HepG2 (cell line): Measurements from ENCODE around the gene COL9A2. TPM values are rescaled to one million over a fixed set of nuclear protein-coding genes. Genes with fewer than 3 reads are reported as not detected.

Experiments
- EHMT2 ChIP-seq: fragments of 200-600 bp; sonication (generic); IDR thresholded peaks from 2 replicates; pipeline ENCODE4 v1.7.0; 2017; ENCODE audit warnings: antibody characterized with exemption, low read depth, low read length, borderline replicate concordance
- HOXA3 ChIP-seq: sonication (generic); formaldehyde crosslinking; IDR thresholded peaks from 2 replicates; pipeline ENCODE4 v1.5.0; 2020; ENCODE audit warnings: missing genetic modification reagents
- MIER2 ChIP-seq: IDR thresholded peaks from 2 replicates; pipeline ENCODE4 v1.6.1; 2016; ENCODE audit warnings: missing biosample characterization, missing genetic modification reagents
- MIER3 ChIP-seq: IDR thresholded peaks from 2 replicates; pipeline ENCODE4 v1.6.1; 2016; ENCODE audit warnings: missing compliant biosample characterization, borderline replicate concordance
- NFRKB ChIP-seq: fragments of 450-650 bp; IDR thresholded peaks from 2 replicates; pipeline ENCODE4 v1.6.1; 2017
- REL ChIP-seq: sonication (generic); formaldehyde crosslinking; conservative IDR thresholded peaks from 2 replicates; pipeline ENCODE4 v1.8.0; 2022; ENCODE audit warnings: mild to moderate bottlenecking, missing genetic modification reagents, moderate library complexity
- SIX1 ChIP-seq: sonication (generic); formaldehyde crosslinking; IDR thresholded peaks from 2 replicates; pipeline ENCODE4 v1.4.0; 2020; ENCODE audit warnings: missing genetic modification reagents, borderline replicate concordance
- SRSF4 ChIP-seq: fragments of 200-400 bp; formaldehyde crosslinking; IDR thresholded peaks from one replicate; pipeline ENCODE4 v1.6.1; 2018; ENCODE audit warnings: mild to moderate bottlenecking, low read depth, low read length, moderate library complexity; ENCODE audit not compliant: poor library complexity, severe bottlenecking
- SSRP1 ChIP-seq: IDR thresholded peaks from 2 replicates; pipeline ENCODE4 v1.6.1; 2016; ENCODE audit warnings: control low read depth
- U2AF2 ChIP-seq: fragments of 200-400 bp; formaldehyde crosslinking; IDR thresholded peaks from 2 replicates; pipeline ENCODE4 v1.6.1; 2017; ENCODE audit warnings: low read depth, mild to moderate bottlenecking, low read length
- ZBTB21 ChIP-seq: sonication (generic); formaldehyde crosslinking; IDR thresholded peaks from 2 replicates; pipeline ENCODE4 v1.4.0; 2020; ENCODE audit warnings: missing genetic modification reagents
- ZFX ChIP-seq: sonication (generic); formaldehyde crosslinking; IDR thresholded peaks from 2 replicates; pipeline ENCODE4 v1.4.0; 2020; ENCODE audit warnings: mild to moderate bottlenecking, low read depth, missing genetic modification reagents, moderate library complexity
- ZMYM4 ChIP-seq: sonication (generic); formaldehyde crosslinking; IDR thresholded peaks from 2 replicates; pipeline ENCODE4 v1.8.1; 2023; ENCODE audit warnings: mild to moderate bottlenecking, missing genetic modification reagents
- ZNF496 ChIP-seq: sonication (generic); formaldehyde crosslinking; IDR thresholded peaks from 2 replicates; pipeline ENCODE4 v1.8.1; 2023; ENCODE audit warnings: mild to moderate bottlenecking, moderate library complexity, missing genetic modification reagents; ENCODE audit not compliant: insufficient replicate concordance
- ZNF530 ChIP-seq: sonication (generic); formaldehyde crosslinking; IDR thresholded peaks from 2 replicates; pipeline ENCODE4 v1.5.0; 2020; ENCODE audit warnings: low read depth, mild to moderate bottlenecking, missing genetic modification reagents
- ZNF563 ChIP-seq: sonication (generic); formaldehyde crosslinking; IDR thresholded peaks from 2 replicates; pipeline ENCODE4 v1.8.0; 2022; ENCODE audit warnings: mild to moderate bottlenecking, moderate library complexity, missing genetic modification reagents
- ZNF567 ChIP-seq: sonication (generic); formaldehyde crosslinking; IDR thresholded peaks from 2 replicates; pipeline ENCODE4 v1.8.1; 2023; ENCODE audit warnings: mild to moderate bottlenecking, missing genetic modification reagents, borderline replicate concordance
- ZNF598 ChIP-seq: sonication (generic); formaldehyde crosslinking; IDR thresholded peaks from 2 replicates; pipeline ENCODE4 v1.5.1; 2020; ENCODE audit warnings: mild to moderate bottlenecking, missing genetic modification reagents, borderline replicate concordance
- ZNF644 ChIP-seq: IDR thresholded peaks from 2 replicates; pipeline ENCODE4 v1.6.1; 2016; ENCODE audit warnings: low read depth
- ZNF761 ChIP-seq: sonication (generic); formaldehyde crosslinking; conservative IDR thresholded peaks from 2 replicates; pipeline ENCODE4 v1.4.0; 2020; ENCODE audit warnings: mild to moderate bottlenecking, missing genetic modification reagents
- polyA plus RNA-seq, 8 experiments: library from polyadenylated mRNA; depleted of rRNA in 3 of 8; stranded (reverse) in 7 of 8; unstranded in 1 of 8; fragments of >200 nt; fragmentation: Illumina TruSeq in 4 of 8; extraction: Trizol in 4 of 8; gene quantifications; 2 replicates each; pipeline versions ENCODE4 v1.2.1 to v1.2.3, GENCODE V29; 2011 to 2016; ENCODE audit warnings: low read depth in 4 of 8, missing spikeins in 1 of 8, mixed read lengths in 1 of 8; ENCODE audit not compliant: insufficient read depth in 1 of 8
- total RNA-seq, 5 experiments: library from RNA; depleted of rRNA; stranded (reverse); fragments of >200 nt; fragmentation: Illumina TruSeq; extraction: Trizol; gene quantifications; 2 replicates each; pipeline ENCODE4 v1.2.3, GENCODE V29; 2016; ENCODE audit warnings: low read depth in 1 of 5
- TF ChIP-seq, protein P1 (sequence below): sonication (generic); formaldehyde crosslinking; conservative IDR thresholded peaks from 2 replicates; pipeline ENCODE4 v1.5.0; 2020; ENCODE audit warnings: missing genetic modification reagents
- TF ChIP-seq, protein P2 (sequence below): sonication (generic); formaldehyde crosslinking; conservative IDR thresholded peaks from 2 replicates; pipeline ENCODE4 v1.4.0; 2020; ENCODE audit warnings: mild to moderate bottlenecking, missing genetic modification reagents, moderate library complexity
- TF ChIP-seq, protein P3 (sequence below): sonication (generic); formaldehyde crosslinking; IDR thresholded peaks from 2 replicates; pipeline ENCODE4 v1.4.0; 2020; ENCODE audit warnings: missing genetic modification reagents, mild to moderate bottlenecking, borderline replicate concordance

Gene COL9A2
- total and polyA plus RNA-seq, 2 of the 13 experiments (the other 11 are each of a cell fraction or from before 2014, with no cell fraction given), result 20.2 to 26.9 TPM

DNA sequence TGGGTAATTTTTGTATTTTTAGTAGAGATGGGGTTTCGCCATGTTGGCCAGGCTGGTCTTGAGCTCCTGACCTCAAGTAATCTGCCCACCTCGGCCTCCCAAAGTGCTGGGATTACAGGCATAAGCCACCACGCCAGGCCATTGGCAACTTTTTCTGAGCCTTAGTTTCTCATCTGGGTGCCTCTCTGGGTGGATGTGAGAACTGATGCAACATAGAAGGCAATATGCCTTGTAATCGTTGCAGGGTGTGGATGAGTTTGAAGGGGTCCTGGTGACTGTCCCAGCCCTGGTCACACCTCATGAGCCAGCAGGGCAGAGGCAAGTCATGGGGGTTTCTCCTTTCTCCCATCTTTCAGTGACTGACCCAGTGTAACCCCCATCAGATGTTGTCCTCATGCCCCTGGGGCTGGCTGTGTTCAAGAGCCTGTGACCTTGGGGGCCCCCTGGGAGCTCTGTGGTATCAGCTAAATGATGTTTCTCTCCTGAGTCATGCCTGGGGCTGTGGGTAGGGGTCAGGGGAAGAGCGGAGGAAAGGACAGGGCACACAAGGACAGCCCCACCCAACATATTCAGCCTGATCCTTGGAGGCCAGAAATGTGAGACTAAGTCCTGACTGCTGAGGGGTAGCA lies 3.6 kb downstream of the COL9A2 start (continued):
- TF ChIP-seq, protein P1, sequence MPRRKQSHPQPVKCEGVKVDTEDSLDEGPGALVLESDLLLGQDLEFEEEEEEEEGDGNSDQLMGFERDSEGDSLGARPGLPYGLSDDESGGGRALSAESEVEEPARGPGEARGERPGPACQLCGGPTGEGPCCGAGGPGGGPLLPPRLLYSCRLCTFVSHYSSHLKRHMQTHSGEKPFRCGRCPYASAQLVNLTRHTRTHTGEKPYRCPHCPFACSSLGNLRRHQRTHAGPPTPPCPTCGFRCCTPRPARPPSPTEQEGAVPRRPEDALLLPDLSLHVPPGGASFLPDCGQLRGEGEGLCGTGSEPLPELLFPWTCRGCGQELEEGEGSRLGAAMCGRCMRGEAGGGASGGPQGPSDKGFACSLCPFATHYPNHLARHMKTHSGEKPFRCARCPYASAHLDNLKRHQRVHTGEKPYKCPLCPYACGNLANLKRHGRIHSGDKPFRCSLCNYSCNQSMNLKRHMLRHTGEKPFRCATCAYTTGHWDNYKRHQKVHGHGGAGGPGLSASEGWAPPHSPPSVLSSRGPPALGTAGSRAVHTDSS (CRISPR knock-in tag), result no peak
- TF ChIP-seq NFRKB, result no peak
- TF ChIP-seq ZNF496 (CRISPR knock-in tag), result no peak
- no peak for TF ChIP-seq ZNF598
- no peak for TF ChIP-seq MIER2 (CRISPR knock-in tag)
- no peak for TF ChIP-seq U2AF2
- TF ChIP-seq ZNF761 (CRISPR knock-in tag), result no peak
- no peak for TF ChIP-seq ZNF567 (CRISPR knock-in tag)
- no peak for TF ChIP-seq SRSF4
- no peak for TF ChIP-seq REL (CRISPR knock-in tag)
- 0 out of 2 replicates have a peak, but pooled peaks have one; percentile 25 for TF ChIP-seq ZNF644 (CRISPR knock-in tag)
- no peak for TF ChIP-seq HOXA3
- no peak for TF ChIP-seq SIX1 (CRISPR knock-in tag)
- TF ChIP-seq, protein P2, sequence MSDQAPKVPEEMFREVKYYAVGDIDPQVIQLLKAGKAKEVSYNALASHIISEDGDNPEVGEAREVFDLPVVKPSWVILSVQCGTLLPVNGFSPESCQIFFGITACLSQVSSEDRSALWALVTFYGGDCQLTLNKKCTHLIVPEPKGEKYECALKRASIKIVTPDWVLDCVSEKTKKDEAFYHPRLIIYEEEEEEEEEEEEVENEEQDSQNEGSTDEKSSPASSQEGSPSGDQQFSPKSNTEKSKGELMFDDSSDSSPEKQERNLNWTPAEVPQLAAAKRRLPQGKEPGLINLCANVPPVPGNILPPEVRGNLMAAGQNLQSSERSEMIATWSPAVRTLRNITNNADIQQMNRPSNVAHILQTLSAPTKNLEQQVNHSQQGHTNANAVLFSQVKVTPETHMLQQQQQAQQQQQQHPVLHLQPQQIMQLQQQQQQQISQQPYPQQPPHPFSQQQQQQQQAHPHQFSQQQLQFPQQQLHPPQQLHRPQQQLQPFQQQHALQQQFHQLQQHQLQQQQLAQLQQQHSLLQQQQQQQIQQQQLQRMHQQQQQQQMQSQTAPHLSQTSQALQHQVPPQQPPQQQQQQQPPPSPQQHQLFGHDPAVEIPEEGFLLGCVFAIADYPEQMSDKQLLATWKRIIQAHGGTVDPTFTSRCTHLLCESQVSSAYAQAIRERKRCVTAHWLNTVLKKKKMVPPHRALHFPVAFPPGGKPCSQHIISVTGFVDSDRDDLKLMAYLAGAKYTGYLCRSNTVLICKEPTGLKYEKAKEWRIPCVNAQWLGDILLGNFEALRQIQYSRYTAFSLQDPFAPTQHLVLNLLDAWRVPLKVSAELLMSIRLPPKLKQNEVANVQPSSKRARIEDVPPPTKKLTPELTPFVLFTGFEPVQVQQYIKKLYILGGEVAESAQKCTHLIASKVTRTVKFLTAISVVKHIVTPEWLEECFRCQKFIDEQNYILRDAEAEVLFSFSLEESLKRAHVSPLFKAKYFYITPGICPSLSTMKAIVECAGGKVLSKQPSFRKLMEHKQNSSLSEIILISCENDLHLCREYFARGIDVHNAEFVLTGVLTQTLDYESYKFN (CRISPR knock-in tag), result peak; percentile 61
- no peak for TF ChIP-seq ZMYM4
- TF ChIP-seq, protein P3, sequence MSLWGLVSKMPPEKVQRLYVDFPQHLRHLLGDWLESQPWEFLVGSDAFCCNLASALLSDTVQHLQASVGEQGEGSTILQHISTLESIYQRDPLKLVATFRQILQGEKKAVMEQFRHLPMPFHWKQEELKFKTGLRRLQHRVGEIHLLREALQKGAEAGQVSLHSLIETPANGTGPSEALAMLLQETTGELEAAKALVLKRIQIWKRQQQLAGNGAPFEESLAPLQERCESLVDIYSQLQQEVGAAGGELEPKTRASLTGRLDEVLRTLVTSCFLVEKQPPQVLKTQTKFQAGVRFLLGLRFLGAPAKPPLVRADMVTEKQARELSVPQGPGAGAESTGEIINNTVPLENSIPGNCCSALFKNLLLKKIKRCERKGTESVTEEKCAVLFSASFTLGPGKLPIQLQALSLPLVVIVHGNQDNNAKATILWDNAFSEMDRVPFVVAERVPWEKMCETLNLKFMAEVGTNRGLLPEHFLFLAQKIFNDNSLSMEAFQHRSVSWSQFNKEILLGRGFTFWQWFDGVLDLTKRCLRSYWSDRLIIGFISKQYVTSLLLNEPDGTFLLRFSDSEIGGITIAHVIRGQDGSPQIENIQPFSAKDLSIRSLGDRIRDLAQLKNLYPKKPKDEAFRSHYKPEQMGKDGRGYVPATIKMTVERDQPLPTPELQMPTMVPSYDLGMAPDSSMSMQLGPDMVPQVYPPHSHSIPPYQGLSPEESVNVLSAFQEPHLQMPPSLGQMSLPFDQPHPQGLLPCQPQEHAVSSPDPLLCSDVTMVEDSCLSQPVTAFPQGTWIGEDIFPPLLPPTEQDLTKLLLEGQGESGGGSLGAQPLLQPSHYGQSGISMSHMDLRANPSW (CRISPR knock-in tag), result no peak
- no peak for TF ChIP-seq ZFX (CRISPR knock-in tag)
- TF ChIP-seq ZNF530 (CRISPR knock-in tag), result no peak
- TF ChIP-seq EHMT2, result no peak
- no peak for TF ChIP-seq ZNF563
- no peak for TF ChIP-seq ZBTB21 (CRISPR knock-in tag)
- TF ChIP-seq MIER3, result no peak
- TF ChIP-seq SSRP1 (CRISPR knock-in tag), result no peak
